ENCODE measurements around the gene TCF12. TPM values are rescaled to one million over a fixed set of nuclear protein-coding genes. Genes with fewer than 3 reads are reported as not detected.

Gene TCF12
- total and polyA plus RNA-seq, 2 of the 8 experiments (the other 6 are each of a cell fraction or from before 2014, with no cell fraction given) = 85.8 to 101 TPM

DNA sequence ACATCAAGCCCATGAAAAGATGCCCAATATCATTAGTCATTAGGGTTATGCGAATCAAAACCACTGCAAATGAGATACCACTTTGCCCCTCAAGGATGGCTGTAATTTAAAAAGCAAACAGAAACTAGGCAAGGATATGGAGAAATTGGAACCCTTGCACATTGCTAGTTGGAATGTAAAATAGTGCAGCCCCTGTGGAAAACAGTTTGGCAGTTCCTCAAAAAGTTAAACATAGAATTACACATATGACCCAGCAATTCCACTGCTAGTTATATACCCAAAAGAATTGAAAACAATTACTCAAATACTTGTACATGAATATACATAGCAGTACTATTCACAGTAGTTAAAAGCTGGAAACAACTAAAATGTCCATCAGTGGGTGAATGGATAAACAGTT, 271.0 kb downstream of the TCF12 start:
- DNase-seq (ENCODE audit: low read depth in 1 of 2, low spot score in 2 of 2) = no peak
- H3K56ac ChIP-seq (replicated peaks; ENCODE audit: insufficient read length, low read depth, low read length) = no peak overlapping the region
- H3K9me3 ChIP-seq (ENCODE audit: insufficient read depth in 2 of 2, low read depth in 1 of 2, low read length in 1 of 2) = no peaks in the 10 kb centered on the region
- H3K4me3 ChIP-seq (ENCODE audit: extremely low read depth in 1 of 4, insufficient read depth in 2 of 4, low read depth in 3 of 4, low read length in 4 of 4) = no peak overlapping the region
- no peaks in the 10 kb centered on the region for H3K27me3 ChIP-seq (replicated peaks in 1 of 4; ENCODE audit: control insufficient read depth in 3 of 4, extremely low read depth in 1 of 4, insufficient read depth in 3 of 4, low read length in 3 of 4)
- no peak overlapping the region for H2BK15ac ChIP-seq (ENCODE audit: low read length)
- H4K20me1 ChIP-seq (replicated peaks in 1 of 2; ENCODE audit: control insufficient read depth in 1 of 2, insufficient read depth in 2 of 2, low read length in 2 of 2) = no peaks in the 10 kb centered on the region
- H2AFZ ChIP-seq (ENCODE audit: low read length) = no peak overlapping the region
- H3K79me1 ChIP-seq (ENCODE audit: low read depth, low read length) = no peaks in the 10 kb centered on the region
- POLR2A ChIA-PET (ENCODE audit: partially characterized antibody) = no interaction called here
- H3K27ac ChIP-seq (ENCODE audit: low read depth, low read length) = no peak overlapping the region
- no peak overlapping the region for H3K23ac ChIP-seq (ENCODE audit: insufficient read length)
- H3K14ac ChIP-seq (ENCODE audit: insufficient read length) = no peak overlapping the region
- no peak overlapping the region for H4K91ac ChIP-seq (replicated peaks; ENCODE audit: insufficient read length, low read length)
- H2BK120ac ChIP-seq (replicated peaks; ENCODE audit: low read depth, low read length) = no peak overlapping the region
- no peak overlapping the region for H2BK12ac ChIP-seq (ENCODE audit: low read depth, low read length)
- CTCF ChIA-PET (ENCODE audit: partially characterized antibody) = interaction anchor here (2.3 kb wide), 1 partner anchor 43 kb away, joined by 9 read pairs; no protein-coding TSS in a partner anchor
- H3K18ac ChIP-seq (ENCODE audit: extremely low read depth, low read length) = no peak overlapping the region
- H2BK20ac ChIP-seq (ENCODE audit: low read length) = no peak overlapping the region
- no peak overlapping the region for H3K9ac ChIP-seq (replicated peaks in 1 of 4; ENCODE audit: extremely low read depth in 1 of 4, low read depth in 3 of 4, low read length in 3 of 4)
- H4K8ac ChIP-seq (ENCODE audit: extremely low read depth, insufficient read depth, low read length) = no peak overlapping the region
- H3K23me2 ChIP-seq (ENCODE audit: low read depth, low read length) = no peaks in the 10 kb centered on the region
- no peak overlapping the region for H3K4me2 ChIP-seq (ENCODE audit: insufficient read depth in 1 of 2, low read depth in 2 of 2, low read length in 2 of 2)
- no peak overlapping the region for H4K5ac ChIP-seq (ENCODE audit: insufficient read length, low read depth, low read length)
- no peak overlapping the region for H3K4ac ChIP-seq (replicated peaks; ENCODE audit: insufficient read length, low read depth, low read length)
- H2AK5ac ChIP-seq (ENCODE audit: low read depth, low read length) = no peak overlapping the region
- H3K79me2 ChIP-seq (ENCODE audit: control insufficient read depth in 1 of 2, insufficient read depth in 2 of 2, low read length in 2 of 2) = no peaks in the 10 kb centered on the region
- no peak for FAIRE-seq
- no peak overlapping the region for H2BK5ac ChIP-seq (ENCODE audit: low read depth, low read length)
- no peaks in the 10 kb centered on the region for H3K4me1 ChIP-seq (replicated peaks in 1 of 4; ENCODE audit: control insufficient read depth in 3 of 4, insufficient read depth in 4 of 4, low read length in 3 of 4)
- 97% methylated on average over 1 of the region's 1 CpG; no CpG with 5 or more reads in 1 of the 2 experiments for WGBS, 2 experiments (ENCODE audit: extremely low coverage in 1 of 2, insufficient coverage in 1 of 2, insufficient read length in 1 of 2, insufficient replicate concordance in 2 of 2, low coverage in 1 of 2, low lambda C conversion rate in 2 of 2, missing lambda C conversion rate in 1 of 2)
- peaks cover 0 to 7% (median 1%) of the 10 kb centered on the region in 4 experiments; a peak in 3 of 8 replicates for H3K36me3 ChIP-seq (ENCODE audit: control insufficient read depth in 2 of 4, insufficient read depth in 4 of 4, low read length in 3 of 4)
- TF ChIP-seq TAF7 (optimal IDR thresholded peaks at IDR 0.05; ENCODE audit: borderline replicate concordance, low read depth, low read length) (no peak), SP1 (IDR thresholded peaks at IDR 0.05; ENCODE audit: low read depth, low read length) (no peak), GTF2F1 (IDR thresholded peaks at IDR 0.05; ENCODE audit: borderline replicate concordance, low read depth, low read length) (no peak), POLR2AphosphoS5 (IDR thresholded peaks at IDR 0.05; ENCODE audit: low read depth, low read length) (no peak), SAP30 (IDR thresholded peaks at IDR 0.05; ENCODE audit: insufficient read depth, insufficient replicate concordance, low read length) (no peak), BACH1 (IDR thresholded peaks at IDR 0.05; ENCODE audit: low read length) (no peak), SP2 (IDR thresholded peaks at IDR 0.05; ENCODE audit: low read length) (no peak), HDAC6 (IDR thresholded peaks at IDR 0.05; ENCODE audit: low read depth, low read length) (no peak), GABPA (IDR thresholded peaks at IDR 0.05; ENCODE audit: borderline replicate concordance, insufficient read depth, low read length) (no peak), SIX5 (IDR thresholded peaks at IDR 0.05; ENCODE audit: low read depth, low read length) (no peak), CHD1 (IDR thresholded peaks at IDR 0.05; ENCODE audit: low read depth, low read length) (no peak), NANOG (IDR thresholded peaks at IDR 0.05; ENCODE audit: insufficient read depth, low read depth, low read length, poor library complexity, severe bottlenecking) (no peak)
- TF ChIP-seq, protein P1, sequence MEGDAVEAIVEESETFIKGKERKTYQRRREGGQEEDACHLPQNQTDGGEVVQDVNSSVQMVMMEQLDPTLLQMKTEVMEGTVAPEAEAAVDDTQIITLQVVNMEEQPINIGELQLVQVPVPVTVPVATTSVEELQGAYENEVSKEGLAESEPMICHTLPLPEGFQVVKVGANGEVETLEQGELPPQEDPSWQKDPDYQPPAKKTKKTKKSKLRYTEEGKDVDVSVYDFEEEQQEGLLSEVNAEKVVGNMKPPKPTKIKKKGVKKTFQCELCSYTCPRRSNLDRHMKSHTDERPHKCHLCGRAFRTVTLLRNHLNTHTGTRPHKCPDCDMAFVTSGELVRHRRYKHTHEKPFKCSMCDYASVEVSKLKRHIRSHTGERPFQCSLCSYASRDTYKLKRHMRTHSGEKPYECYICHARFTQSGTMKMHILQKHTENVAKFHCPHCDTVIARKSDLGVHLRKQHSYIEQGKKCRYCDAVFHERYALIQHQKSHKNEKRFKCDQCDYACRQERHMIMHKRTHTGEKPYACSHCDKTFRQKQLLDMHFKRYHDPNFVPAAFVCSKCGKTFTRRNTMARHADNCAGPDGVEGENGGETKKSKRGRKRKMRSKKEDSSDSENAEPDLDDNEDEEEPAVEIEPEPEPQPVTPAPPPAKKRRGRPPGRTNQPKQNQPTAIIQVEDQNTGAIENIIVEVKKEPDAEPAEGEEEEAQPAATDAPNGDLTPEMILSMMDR (IDR thresholded peaks at IDR 0.05; ENCODE audit: control extremely low read depth in 1 of 3, insufficient read depth in 1 of 3, low read depth in 1 of 3, low read length in 3 of 3) = no peak
